K562 (cell line): ENCODE data around the gene SH3PXD2B. TPM values are rescaled to one million over a fixed set of nuclear protein-coding genes. Genes with fewer than 3 reads are reported as not detected.

Source experiments
- ATAC-seq: fragments of 200-7000 bp; cut with Tn5 transposase; 3 replicates; pipeline ENCODE4 v1.9.1; 2020; ENCODE audit warnings: moderate library complexity
- BruUV-seq: library from RNA; stranded (reverse); fragments of 400-500 nt; replicated peaks from 2 replicates; lab custom pipeline; 2021; lab: Mats Ljungman, UMichigan
- CTCF ChIA-PET: fragments of 300-600 bp; formaldehyde crosslinking; extraction: SDS; loops from one replicate; lab custom pipeline; 2021; ENCODE audit warnings: low intra/inter-chr PET ratio; lab: Yijun Ruan, JAX
- POLR2A ChIA-PET: fragments of 300-600, 350-650 bp; sonication (Branson Sonifier 250); formaldehyde crosslinking; extraction: SDS; loops from one replicate; lab custom pipeline; 2021; ENCODE audit warnings: antibody characterized with exemption, inconsistent platforms; lab: Yijun Ruan, JAX
- DNase-seq, 4 experiments: peaks; one replicate each; pipeline versions ENCODE4 v3.0.0 to v3.0.0-alpha.2; 2011 to 2018; ENCODE audit warnings: low spot score in 3 of 4, mixed read lengths in 3 of 4; ENCODE audit errors: extremely low read depth in 1 of 4
- FAIRE-seq: peaks from 2 replicates; lab custom pipeline; 2011; peaks lifted over from hg19 to GRCh38; lab: Jason Lieb, UNC
- H2AFZ ChIP-seq: 2 replicates; pipeline ENCODE4 v1.6.0; 2011; ENCODE audit warnings: low read depth, low read length, control low read depth, inconsistent platforms
- H3K27ac ChIP-seq: fragments of 200-600 bp; 3 replicates; pipeline ENCODE4 v1.8.0; 2011; ENCODE audit warnings: low read depth, mild to moderate bottlenecking, control low read depth, inconsistent platforms, low read length, moderate library complexity, mixed read lengths; ENCODE audit errors: extremely low read depth
- H3K27me3 ChIP-seq, 2 experiments: fragments of 300-600 bp in 1 of 2; 2 replicates in 1 of 2; 3 replicates in 1 of 2; pipeline versions ENCODE4 v1.6.0 to v1.8.0; 2011; ENCODE audit warnings: inconsistent platforms in 2 of 2, low read length in 2 of 2, mild to moderate bottlenecking in 1 of 2, mixed read lengths in 1 of 2, moderate library complexity in 1 of 2; ENCODE audit not compliant: control insufficient read depth in 2 of 2, insufficient read depth in 2 of 2
- H3K36me3 ChIP-seq: fragments of 300-600 bp; 3 replicates; pipeline ENCODE4 v1.8.0; 2011; ENCODE audit warnings: mild to moderate bottlenecking, low read length, inconsistent platforms; ENCODE audit not compliant: control insufficient read depth, insufficient read depth
- H3K4me1 ChIP-seq, 2 experiments: fragments of 200-600 bp in 1 of 2; replicated peaks in 1 of 2; 2 replicates in 1 of 2; 3 replicates in 1 of 2; pipeline versions ENCODE4 v1.5.1 to v1.8.0; 2011; ENCODE audit warnings: inconsistent platforms in 2 of 2, low read length in 2 of 2, mild to moderate bottlenecking in 1 of 2, mixed read lengths in 1 of 2, moderate library complexity in 1 of 2; ENCODE audit not compliant: control insufficient read depth in 2 of 2, insufficient read depth in 2 of 2
- H3K4me2 ChIP-seq: 2 replicates; pipeline ENCODE4 v1.6.1; 2011; ENCODE audit warnings: low read length, control low read depth, inconsistent platforms, mixed read lengths; ENCODE audit not compliant: insufficient read depth
- H3K4me3 ChIP-seq: fragments of 200-600 bp; sonication (generic), shearing (Covaris generic); 2 replicates; pipeline ENCODE4 v1.5.1; 2016; ENCODE audit warnings: control low read depth, inconsistent platforms
- H3K79me2 ChIP-seq: fragments of 200-600 bp; 3 replicates; pipeline ENCODE4 v1.8.0; 2011; ENCODE audit warnings: low read length, inconsistent platforms; ENCODE audit not compliant: control insufficient read depth, insufficient read depth
- H3K9ac ChIP-seq, 2 experiments: 2 replicates each; pipeline versions ENCODE4 v1.6.0 to v1.6.1; 2011; ENCODE audit warnings: low read depth in 2 of 2, low read length in 2 of 2, control low read depth in 1 of 2, inconsistent platforms in 1 of 2, mild to moderate bottlenecking in 1 of 2, mixed read lengths in 1 of 2; ENCODE audit not compliant: insufficient read depth in 1 of 2
- H3K9me1 ChIP-seq: one replicate; pipeline ENCODE4 v1.6.0; 2011; ENCODE audit warnings: inconsistent platforms, mild to moderate bottlenecking, low read length, moderate library complexity; ENCODE audit not compliant: control insufficient read depth, insufficient read depth
- H3K9me3 ChIP-seq: replicated peaks from 2 replicates; pipeline ENCODE4 v1.5.1; 2011; ENCODE audit warnings: low read depth, low read length, inconsistent platforms; ENCODE audit not compliant: control insufficient read depth, insufficient read depth
- H4K20me1 ChIP-seq: replicated peaks from 2 replicates; pipeline ENCODE4 v1.6.1; 2011; ENCODE audit warnings: low read length, inconsistent platforms, mixed read lengths; ENCODE audit not compliant: control insufficient read depth, insufficient read depth
- ETV1 ChIP-seq: fragments of 450-650 bp; conservative IDR thresholded peaks from 2 replicates; pipeline ENCODE4 v1.6.1; 2016; ENCODE audit warnings: missing genetic modification characterization, control low read depth, low read depth, missing compliant biosample characterization
- GABPA ChIP-seq: fragments of 200-800 bp; sonication (Bioruptor generic); conservative IDR thresholded peaks from 2 replicates; pipeline ENCODE4 v1.6.1; 2016; ENCODE audit warnings: low read depth, missing genetic modification characterization, missing compliant biosample characterization
- GTF2B ChIP-seq: IDR thresholded peaks from 2 replicates; pipeline ENCODE4 v1.6.1; 2011; ENCODE audit not compliant: insufficient read length; ENCODE audit errors: extremely low read depth
- OTX1 ChIP-seq: fragments of 450-650 bp; formaldehyde crosslinking; IDR thresholded peaks from 2 replicates; pipeline ENCODE4 v1.4.0; 2022; ENCODE audit warnings: mild to moderate bottlenecking
- PCBP2 ChIP-seq: fragments of 200-400 bp; formaldehyde crosslinking; IDR thresholded peaks from 2 replicates; pipeline ENCODE4 v1.6.1; 2018; ENCODE audit warnings: low read length, low read depth, mild to moderate bottlenecking, moderate library complexity; ENCODE audit not compliant: poor library complexity, severe bottlenecking
- PHTF2 ChIP-seq: fragments of 250-450 bp; sonication (Bioruptor Pico); IDR thresholded peaks from 2 replicates; pipeline ENCODE4 v1.5.0; 2021; ENCODE audit warnings: mild to moderate bottlenecking
- TARDBP ChIP-seq: fragments of 450-650 bp; IDR thresholded peaks from 2 replicates; pipeline ENCODE4 v1.6.1; 2016
- XRCC4 ChIP-seq: IDR thresholded peaks from one replicate; pipeline ENCODE4 v1.6.1; 2011; ENCODE audit not compliant: insufficient read depth, insufficient read length; ENCODE audit errors: extremely low read depth
- ZKSCAN8 ChIP-seq: fragments of 200-800 bp; sonication (Bioruptor generic); IDR thresholded peaks from 2 replicates; pipeline ENCODE4 v1.6.1; 2016; ENCODE audit warnings: missing genetic modification characterization, missing compliant biosample characterization
- ZNF316 ChIP-seq: fragments of 450-650 bp; IDR thresholded peaks from 2 replicates; pipeline ENCODE4 v1.6.1; 2016
- ZNF512 ChIP-seq: IDR thresholded peaks from 2 replicates; pipeline ENCODE4 v1.6.1; 2016; ENCODE audit warnings: missing genetic modification characterization, missing compliant biosample characterization
- WGBS: fragments of 100-300 bp; shearing (Covaris generic); methylation state at CpG from one replicate; pipeline ENCODE4 v1.1.6; 2016; ENCODE audit warnings: low coverage, mixed read lengths; ENCODE audit not compliant: insufficient coverage; ENCODE audit errors: missing lambda C conversion rate; 5-methylcytosine and 5-hydroxymethylcytosine counted together
- in situ Hi-C: fragments of 300-500 bp; cut with MboI; formaldehyde crosslinking; loops from 4 replicates; pipeline ENCODE4 v1.15.0; 2018; ENCODE audit warnings: inconsistent platforms, mixed read lengths
- intact Hi-C: fragments of 100-400 bp; cut with micrococcal nuclease; formaldehyde crosslinking; loops from 2 replicates; pipeline ENCODE4 v1.14.2; 2022
- polyA plus RNA-seq, 8 experiments: library from polyadenylated mRNA; depleted of rRNA in 4 of 8; stranded (reverse) in 5 of 8; unstranded in 3 of 8; fragments of >200 nt; fragmentation: Nextera tagmentation in 2 of 8; fragmentation: Illumina TruSeq in 1 of 8; extraction: Ambion mirVana in 2 of 8; extraction: Trizol in 1 of 8; gene quantifications; 2 replicates each; pipeline versions ENCODE4 v1.2.1 to v1.2.3, GENCODE V29; 2011 to 2014; ENCODE audit warnings: inconsistent platforms in 1 of 8, missing spikeins in 1 of 8
- total RNA-seq, 7 experiments: library from RNA; depleted of rRNA in 6 of 7; stranded (reverse); fragments of >200 nt in 6 of 7; fragmentation: Illumina TruSeq in 2 of 7; extraction: Trizol in 2 of 7; gene quantifications; 2 replicates each; pipeline versions ENCODE4 v1.2.1 to v1.2.3, GENCODE V29; 2011 to 2021; ENCODE audit warnings: low replicate concordance in 1 of 7

Gene SH3PXD2B
- total and polyA plus RNA-seq, 9 of the 15 experiments (the other 6 are each of a cell fraction or from before 2014, with no cell fraction given) = 0.04 to 0.66 (median 0.19) TPM

DNA sequence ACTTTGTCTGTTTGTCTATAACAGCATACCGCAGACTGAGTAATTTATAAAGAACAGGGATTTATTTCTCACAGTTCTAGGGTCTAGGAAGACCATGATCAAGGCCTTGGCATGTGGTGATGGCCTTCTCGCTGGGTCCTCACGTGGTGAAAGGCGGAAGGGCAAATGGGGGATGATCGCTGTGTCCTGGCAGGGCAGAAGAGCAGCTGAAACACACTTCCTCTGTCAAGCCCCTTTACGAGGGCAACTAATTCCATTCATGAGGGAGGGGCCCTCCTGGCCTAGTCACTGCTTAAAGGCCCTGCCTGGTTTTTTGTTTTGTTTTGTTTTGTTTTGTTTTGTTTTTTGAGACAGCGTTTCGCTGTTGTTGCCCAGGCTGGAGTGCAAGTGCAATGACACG is 128.9 kb downstream of the SH3PXD2B start (continued):
- TF ChIP-seq GTF2B (no peak), ZNF316 (no peak), ZKSCAN8 (CRISPR knock-in tag) (no peak), XRCC4 (no peak), PCBP2 (no peak)

- peaks cover 8 to 33% of the 10 kb centered on the region in 2 experiments; a peak in 4 of 5 replicates for H3K27me3 ChIP-seq
- CTCF ChIA-PET = no interaction called here
- no peak for DNase-seq
- WGBS = 1% methylated on average over 9 of the region's 9 CpGs
- POLR2A ChIA-PET = interaction anchor here (0.6 to 1.0 kb wide), 2 partner anchors 17 to 82 kb away, joined by 3 read pairs; no protein-coding TSS in a partner anchor
- BruUV-seq = no TSS peak
- TF ChIP-seq PHTF2 (CRISPR knock-in tag) = no peak
- peak; percentile 63 for TF ChIP-seq GABPA (tag)
- no peak for TF ChIP-seq TARDBP
- peak; percentile 98 for TF ChIP-seq ZNF512 (tag)
- TF ChIP-seq ETV1 (tag) = peak; percentile 65
- TF ChIP-seq OTX1 (CRISPR knock-in tag) = 0 out of 2 replicates have a peak, but pooled peaks have one; percentile 41
- no peaks in the 10 kb centered on the region for H3K9me3 ChIP-seq
- H3K4me2 ChIP-seq = no peak overlapping the region
- H3K9ac ChIP-seq = no peak overlapping the region
- no peak overlapping the region for H3K27ac ChIP-seq
- H3K36me3 ChIP-seq = no peaks in the 10 kb centered on the region
- no peak for ATAC-seq
- no peak for FAIRE-seq
- H3K4me3 ChIP-seq = no peak overlapping the region
- H3K4me1 ChIP-seq = no peaks in the 10 kb centered on the region
- no peaks in the 10 kb centered on the region for H4K20me1 ChIP-seq
- H3K79me2 ChIP-seq = no peaks in the 10 kb centered on the region
- intact Hi-C loops = no loop called here
- H2AFZ ChIP-seq = no peak overlapping the region
- no peaks in the 10 kb centered on the region for H3K9me1 ChIP-seq
- in situ Hi-C loops = no loop called here
These were observed 132.0 kb downstream of the SH3PXD2B start for GRCh38 chr5:172322028-172322965.
